Ecto neural progenitor cell (in vitro differentiated cells): ENCODE results near the gene PIP4K2C.

ENCODE experiments used
- DNase-seq: peaks from one replicate; pipeline ENCODE4 v3.0.0-alpha.2; 2018; ENCODE audit warnings: low spot score

PIP4K2C gene

DNA sequence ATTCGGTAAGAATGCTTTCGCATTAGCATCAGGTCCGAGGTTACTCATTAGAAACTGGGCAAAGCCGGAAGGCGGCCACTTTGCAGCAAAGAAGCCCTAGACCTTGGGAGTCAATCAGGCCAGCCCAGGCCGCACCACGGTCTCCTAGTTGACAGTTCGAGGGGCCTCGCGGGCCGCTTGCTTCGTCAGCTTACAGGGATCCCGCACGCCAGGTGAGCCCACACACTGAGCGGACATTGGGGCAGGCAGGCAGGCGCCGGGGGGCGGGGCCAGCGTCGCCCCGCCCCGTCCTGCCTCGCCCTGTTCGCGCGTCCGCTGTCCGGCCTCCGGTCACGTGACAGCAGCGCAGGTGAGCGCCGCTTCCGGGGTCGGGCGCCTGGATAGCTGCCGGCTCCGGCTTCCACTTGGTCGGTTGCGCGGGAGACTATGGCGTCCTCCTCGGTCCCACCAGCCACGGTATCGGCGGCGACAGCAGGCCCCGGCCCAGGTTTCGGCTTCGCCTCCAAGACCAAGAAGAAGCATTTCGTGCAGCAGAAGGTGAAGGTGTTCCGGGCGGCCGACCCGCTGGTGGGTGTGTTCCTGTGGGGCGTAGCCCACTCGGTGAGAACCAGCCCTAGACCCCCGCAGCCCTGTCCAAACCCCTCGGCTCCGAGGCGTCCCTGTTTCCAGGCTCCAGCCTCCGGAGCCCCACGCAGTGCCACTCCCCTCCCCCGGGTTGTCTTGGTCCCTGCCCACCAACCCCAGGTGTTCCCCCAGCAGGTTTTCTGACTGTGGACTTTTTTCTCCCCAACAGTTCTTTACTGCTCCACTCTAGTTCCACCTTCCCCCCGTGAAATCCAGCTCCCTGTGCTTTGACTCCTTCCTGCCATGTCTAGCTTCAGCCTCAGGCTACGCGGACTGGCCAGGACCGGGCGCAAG lies at the start of gene PIP4K2C:
PIP4K2C (plus strand) TSS at position 329 of the 918 bp plus-strand sequence; CDS start at position 427, 98 bp downstream.
- DNase-seq: peak; percentile 93

DNA sequence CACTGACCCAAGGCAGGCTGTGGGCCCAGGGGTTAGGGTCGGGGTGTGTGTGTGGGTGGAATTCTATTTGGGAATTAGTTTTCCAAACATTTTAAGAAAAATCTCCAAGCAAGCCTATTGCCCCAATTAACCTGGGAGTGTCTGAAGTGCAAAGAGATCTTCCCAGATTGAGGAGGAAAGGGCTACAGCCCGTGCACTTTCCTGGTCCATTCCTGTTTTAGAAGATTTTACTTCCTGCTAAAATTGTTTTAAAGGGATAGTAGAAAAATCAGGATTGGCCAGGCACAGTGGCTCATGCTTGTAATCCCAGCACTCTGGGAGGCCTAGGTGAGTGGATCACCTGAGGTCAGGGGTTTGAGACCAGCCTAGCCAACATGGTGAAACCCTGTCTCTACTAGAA lies 49.3 kb upstream of the PIP4K2C start:
- no peak for DNase-seq

DNA sequence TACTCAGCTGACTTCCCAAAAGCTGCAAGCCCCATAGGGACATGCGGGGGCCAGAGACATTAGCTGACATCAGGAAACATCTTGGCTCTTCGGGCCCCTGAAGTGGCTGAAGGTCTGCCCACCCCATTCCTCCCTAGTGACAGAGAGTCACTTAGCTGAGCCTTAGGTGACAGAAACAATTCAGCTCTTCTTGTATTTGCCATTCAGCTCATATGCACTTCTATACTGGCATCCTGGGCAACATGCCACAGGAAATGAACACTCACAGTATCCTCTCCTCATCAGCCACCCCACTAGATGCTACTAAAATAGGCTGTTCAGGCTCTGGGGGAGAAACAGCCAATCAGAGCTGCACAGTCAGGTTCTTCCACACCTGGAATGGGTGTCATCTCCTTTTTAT lies 47.4 kb upstream of the PIP4K2C start:
- DNase-seq: no peak

DNA sequence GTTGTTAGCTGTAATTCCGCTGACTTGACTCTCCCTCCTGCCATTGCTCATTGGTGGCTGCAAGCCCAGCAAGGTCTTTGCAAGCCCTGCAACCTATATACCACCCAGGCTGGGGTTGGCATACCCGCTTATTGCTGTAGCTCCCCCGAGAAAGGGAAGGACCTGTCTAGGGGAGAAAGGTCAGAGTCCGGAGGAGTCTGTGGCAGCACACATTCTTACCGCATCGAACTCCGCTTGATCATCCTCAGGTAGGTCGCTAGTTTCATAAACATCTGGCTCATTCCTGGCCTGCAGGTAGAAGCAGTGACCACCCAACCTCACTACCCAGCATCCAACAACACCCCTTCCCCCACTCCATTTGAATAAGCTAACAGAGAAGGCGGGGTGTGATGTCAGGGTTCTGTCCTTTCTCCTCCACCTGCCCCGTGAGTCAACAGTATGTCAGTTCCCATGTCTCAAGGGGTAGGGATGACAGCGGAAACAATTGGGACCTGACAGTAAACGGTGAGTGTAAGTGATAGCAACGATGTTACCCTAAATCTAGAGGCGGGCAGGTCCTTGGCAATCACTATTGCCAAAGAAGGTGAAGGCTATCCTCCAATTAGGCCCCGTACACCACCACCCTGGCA lies 45.1 kb upstream of the PIP4K2C start:
- no peak for DNase-seq

DNA sequence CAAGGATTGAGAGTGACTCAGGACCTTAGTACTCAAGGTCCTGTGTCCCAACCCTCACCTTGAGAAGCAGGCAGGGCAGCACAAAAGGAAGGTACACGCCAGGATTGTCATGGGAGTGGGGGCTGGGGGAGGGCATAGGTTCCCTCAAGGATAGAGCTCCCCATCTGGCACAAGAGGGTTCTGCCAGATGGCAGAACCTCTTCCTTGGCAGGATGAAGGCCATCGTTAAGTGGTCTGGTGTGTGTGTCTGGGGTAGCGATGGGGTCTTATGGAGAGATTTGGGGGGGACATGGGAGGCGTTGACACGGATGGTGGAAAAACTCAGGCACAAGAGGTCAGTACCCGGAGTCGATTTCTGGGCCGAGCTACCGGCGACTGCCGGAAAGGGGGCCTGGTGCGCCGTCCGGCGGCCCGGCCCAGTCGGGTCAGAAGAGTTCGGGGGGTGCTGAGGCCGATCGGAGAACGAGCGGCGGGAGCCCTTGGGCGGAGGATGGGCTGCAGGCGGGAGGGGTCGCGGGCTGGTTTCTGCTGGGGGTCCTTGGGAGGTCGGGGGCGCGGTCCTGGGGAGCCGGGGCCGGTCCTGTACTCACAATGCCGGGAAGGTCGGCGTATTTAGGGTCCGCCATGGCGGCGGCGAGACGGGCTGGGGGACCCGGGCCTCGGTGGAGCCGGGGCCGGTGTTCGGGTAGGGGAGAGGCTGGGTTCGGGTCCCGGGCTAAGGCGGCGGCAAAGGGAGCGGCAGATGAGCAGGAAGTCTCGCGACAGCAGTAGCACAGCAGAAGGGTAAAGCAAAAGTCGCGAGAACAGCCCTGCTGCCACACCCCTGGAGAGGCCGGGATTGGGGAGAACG lies 44.3 kb upstream of the PIP4K2C start, which contains the start of gene DCTN2:
DCTN2 (minus strand) TSS at position 755 of the 850 bp plus-strand sequence; CDS start at position 626, 129 bp downstream.
- DNase-seq: peak; percentile 98

DNA sequence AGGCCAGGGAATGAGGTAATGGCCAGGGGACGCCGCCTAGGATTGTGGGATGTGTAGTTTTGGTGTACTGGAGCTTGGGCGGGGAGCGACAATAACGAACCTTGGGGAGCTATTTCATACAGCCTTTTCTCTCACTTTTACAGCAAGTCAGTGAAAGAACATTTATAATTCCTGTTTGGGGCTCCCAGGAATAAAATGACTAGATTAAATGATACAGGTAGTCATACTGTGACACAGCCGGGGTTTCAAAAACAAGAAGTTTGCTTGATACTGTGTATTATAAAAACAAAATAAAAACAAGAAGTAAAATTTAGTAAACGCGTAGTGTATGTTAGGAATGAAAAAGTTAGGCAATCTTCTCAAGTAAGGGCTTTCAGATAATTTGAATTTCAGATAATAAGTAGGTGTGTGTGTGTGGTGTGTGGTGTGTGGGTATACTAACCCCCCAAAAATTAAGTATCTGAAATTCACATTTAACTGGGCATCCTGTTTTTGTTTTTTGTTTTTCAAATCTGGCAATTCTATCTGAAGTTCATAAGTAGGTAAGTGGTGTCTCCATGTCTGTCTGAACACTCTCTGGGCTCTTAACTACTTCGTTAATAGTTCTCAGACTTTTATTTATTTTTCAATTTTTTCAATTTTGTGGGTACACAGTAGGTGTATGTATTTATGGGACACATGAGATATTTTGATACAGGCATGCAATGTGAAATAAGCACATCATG lies 43.5 kb upstream of the PIP4K2C start:
- DNase-seq: no peak

DNA sequence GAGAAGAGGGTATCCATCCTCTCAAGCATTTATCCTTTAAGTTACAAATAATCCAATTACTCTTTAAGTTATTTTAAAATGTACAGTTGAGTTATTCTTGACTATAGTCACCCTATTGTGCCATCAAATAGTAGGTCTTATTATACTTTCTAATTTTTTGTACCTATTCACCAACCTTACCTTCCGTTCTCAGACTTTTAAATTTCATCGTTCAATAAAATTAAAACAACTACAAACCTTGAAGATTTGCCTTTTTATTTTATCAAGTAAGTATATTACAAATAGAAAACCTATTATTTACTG lies 43.0 kb upstream of the PIP4K2C start:
- no peak for DNase-seq

DNA sequence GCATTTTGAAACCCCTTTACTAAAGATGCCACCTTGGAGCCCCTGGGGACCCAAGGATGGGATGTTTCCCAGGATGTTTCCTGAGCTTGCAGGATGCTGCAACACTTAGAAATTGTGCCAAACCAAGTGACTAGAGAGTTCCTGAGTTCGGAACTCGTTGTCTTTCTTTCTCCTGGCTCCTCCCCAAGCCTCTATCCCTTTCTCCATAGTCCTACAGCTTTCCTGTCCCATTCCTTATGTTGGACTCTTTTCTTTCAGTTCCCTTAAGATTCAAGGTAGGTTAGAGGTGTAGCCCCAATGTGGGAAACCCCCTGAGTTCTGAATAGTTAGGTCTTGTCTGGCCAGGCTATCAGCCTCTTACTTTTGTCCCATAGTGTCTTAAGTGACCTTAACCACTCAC lies 42.5 kb upstream of the PIP4K2C start:
- no peak for DNase-seq

DNA sequence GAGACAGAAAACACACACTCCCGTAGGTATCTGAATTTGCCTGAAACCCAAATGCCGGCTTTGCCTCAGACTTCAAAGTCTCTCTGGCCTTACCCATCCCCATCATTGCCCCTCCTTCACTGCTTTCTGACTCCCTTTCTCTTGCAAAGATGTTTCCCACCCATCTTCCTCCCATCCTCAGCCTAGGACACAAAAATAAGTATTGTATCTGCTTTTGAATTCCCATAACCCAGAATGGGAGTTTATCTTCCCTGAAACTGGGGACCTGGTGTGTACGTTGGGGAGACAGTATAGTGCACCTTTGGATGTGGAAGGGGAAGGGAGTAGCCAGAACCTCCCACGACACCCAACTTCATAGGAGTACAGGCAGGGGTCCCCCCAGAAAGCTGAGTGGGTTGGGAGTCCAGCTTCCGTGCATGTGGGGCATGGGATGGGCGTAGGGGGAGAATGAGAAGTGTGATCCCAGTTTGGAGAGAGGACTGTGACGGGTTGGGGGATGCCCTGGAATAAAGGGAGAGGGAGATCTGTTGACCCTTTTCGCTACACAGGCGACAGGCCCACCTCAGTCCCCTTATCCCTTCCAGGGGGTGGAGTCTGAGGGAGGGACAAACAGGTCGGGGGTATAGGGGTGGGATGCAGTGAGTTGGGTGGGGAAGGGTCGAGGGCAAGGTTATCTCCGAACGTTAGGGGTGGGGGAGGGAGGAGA lies 41.6 kb upstream of the PIP4K2C start:
- no peak for DNase-seq

DNA sequence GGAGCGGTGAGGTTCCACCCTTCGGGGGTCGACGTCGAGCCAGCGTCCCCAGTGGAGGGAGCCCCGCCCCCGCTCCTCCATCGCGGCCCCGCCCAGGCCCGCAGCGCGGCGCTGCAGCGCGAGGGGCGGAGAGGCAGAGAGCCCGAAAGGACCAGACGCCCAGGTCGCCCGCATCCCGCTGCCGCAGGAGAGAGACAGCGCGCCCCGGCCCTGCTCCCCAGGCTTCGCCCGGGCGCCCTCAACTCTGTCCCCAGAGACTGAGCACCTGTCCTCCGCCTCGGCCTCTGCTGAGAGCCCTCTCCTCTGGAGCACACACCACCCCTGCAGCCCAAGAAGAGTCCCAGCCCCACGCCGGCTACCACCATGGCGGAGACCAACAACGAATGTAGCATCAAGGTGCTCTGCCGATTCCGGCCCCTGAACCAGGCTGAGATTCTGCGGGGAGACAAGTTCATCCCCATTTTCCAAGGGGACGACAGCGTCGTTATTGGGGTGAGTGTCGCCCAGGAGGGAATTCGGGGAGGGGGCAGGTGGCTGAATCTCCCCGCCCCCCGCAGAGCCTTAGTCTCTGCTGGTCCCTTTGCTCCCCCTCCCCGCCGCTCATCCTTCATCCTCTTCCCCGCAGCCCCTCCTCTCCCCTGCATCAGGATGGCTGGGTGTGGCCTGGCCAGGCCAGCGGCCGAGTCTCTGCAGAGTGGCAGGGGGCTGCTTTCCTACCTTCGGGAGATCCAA lies 40.9 kb upstream of the PIP4K2C start, which contains the start of gene KIF5A:
KIF5A (plus strand) TSS at position 136 of the 732 bp plus-strand sequence; CDS start at position 364, 228 bp downstream.
- peak; percentile 85 for DNase-seq

DNA sequence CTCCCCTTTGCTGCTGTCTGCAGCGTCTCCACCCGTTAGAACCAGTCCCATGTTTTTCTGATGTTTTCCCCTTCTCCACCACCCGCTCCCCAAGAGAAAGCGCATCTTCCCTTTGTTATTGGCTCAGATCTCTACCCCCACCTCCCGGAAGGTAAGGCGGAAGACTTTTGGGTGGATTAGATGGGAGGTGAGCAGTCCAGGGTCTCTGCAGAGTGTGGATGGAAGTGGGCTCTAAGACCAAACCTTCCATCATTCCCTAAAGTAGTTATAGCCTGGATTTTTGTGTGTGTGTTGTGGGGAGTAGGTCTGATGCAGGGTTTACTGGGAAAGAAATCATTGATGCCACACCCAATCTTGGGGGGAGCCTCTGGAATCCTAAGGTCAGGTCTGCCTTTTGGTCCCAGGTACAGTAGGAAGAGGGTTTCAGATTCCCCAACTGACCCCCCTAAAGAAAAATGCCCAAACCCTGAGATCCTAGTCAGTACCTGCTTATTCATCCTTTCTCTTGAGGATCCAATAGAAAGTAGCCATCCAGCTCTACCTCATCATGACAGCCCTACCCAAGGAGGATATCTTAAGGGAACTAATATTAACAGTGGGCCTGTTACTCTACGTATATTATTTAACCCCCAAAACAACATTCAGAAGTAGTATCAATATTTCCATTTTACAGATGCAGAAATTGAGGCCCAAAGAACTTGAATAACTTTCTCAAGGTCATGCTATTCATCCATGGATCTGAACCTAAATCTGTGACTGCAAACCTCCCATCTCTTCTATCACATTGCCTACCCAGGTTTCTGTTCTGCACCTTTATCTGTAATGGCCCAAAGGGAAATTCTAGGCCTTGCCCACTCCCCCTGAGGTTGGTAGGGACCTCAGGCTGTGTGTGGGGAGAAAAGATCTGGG lies 40.1 kb upstream of the PIP4K2C start:
- no peak for DNase-seq

DNA sequence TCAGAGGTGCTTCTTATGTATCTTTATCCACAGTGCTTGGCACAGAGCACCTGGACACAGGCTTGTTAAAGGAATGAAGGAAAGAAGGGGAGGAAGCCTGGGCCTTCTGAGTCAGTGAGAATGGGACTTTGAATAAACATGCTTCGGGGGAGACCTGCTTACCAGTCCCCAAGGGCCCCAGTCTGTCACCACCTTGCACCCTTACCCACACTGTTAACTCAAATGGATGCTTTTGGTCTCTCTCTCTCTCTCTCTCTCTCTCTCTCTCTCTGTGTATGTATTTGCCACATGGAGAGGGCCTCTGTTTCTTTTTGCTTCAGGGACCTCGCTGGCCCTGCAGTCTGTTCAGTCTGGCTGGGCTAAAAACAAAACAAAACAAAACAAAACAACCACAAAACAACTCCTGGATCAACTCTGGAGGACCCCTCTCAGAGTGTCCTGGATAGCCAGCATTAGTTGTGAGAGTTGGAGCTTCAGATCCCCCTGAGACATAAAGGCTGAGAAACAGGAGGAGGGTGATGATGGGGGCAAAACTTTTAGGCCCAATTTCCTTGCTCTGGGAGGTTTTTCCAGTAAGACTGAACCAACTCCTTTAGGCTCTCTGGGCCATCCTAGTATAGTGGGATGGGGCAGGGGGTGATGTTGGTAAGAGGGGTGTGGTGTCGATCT lies 39.2 kb upstream of the PIP4K2C start:
- no peak for DNase-seq

DNA sequence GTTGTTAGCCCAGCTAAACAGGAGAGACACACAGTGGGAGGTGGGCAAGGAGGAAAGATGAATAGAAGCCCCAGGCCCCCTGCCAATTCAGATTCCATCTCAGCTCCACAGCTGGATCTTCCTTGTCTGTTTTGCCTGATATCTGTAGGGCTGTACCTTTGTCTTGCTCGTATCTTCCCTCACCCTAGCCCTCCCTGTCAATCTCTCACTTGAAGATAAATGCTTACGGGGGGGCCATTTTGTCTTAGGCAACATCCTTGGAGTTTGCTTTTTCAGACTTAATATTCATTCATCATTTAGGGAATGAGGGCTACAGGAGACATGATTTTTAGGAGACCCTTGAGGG lies 38.7 kb upstream of the PIP4K2C start:
- no peak for DNase-seq

DNA sequence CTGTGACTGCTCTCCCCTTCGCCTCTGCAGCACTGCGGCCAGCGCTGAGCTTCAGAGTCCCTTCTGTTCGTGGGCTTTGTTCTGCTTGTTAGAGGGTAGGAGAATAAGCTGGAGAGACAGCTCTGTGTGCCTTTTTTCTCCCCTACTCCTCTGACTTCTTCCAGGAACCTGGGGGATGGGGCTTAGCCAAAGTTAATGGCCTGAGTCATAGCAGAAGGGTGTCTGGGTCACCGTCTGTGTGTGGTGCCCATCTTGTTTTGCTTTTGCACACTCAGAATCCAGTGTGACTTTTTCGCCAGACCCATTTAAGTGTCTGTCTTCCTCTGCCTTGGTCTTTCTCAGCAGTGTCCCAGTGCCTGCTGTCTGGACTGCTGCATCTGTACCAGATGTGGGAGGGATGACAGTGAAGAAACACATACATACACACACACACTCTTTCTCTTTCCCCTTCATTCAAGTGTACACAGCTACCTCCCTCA lies 38.1 kb upstream of the PIP4K2C start:
- DNase-seq: no peak

DNA sequence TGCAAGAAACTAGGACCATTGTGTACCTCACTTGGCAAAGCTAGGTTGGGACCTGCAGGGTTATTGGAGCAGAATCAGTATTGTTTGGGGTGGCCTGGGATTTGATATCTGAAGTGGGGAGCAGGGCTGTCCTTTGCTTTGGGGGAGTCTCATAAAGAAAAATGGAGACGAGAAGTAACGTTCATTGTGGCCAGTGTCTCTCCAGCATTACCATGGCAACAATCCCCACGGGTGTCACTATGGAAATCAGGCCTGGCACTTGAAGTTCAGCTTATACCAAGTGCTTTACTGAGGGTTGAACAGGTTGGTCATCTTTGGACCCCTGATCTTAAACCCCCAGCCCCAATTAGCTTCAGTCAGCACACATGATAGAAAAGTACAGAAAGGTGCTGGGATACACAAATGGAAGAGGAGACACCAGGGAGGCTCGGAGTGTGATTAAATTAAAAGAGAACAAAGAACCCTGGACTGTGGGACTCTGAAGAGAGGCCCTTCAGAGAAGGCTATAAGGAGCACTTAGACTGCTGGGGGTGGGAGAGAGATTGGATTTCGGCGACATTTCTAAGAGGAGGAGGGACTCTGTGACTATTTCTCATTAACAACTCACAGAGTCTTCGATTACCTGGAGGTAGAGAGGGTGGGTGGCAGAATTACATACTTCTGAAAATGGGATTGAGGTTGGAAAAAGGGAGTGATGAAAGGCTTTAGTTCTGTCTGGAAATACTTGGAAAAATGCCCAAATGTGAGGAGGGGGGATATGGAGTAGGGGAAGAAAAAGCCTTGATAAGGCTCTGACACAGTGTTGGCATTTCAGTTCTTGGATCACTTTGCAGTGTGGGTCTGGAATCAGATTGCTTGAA lies 37.4 kb upstream of the PIP4K2C start:
- DNase-seq: no peak

DNA sequence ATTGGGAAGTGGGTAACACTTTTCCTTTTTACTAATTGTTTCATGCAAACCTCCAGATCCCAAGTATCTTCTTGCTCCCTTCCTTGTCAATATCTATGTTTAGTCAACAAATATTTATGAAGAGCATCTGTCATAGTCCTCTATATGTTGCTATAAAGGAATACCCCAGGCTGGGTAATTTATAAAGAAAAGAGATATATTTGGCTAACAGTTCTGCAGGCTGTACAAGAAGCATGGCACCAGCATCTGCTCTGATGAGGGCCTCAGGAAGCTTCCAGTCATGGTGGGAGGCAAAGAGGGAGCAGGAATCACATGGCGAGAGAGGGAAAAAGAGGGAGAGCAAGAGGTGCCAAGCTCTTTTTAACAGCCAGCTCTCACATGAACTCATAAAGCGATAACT lies 36.5 kb upstream of the PIP4K2C start:
- no peak for DNase-seq

DNA sequence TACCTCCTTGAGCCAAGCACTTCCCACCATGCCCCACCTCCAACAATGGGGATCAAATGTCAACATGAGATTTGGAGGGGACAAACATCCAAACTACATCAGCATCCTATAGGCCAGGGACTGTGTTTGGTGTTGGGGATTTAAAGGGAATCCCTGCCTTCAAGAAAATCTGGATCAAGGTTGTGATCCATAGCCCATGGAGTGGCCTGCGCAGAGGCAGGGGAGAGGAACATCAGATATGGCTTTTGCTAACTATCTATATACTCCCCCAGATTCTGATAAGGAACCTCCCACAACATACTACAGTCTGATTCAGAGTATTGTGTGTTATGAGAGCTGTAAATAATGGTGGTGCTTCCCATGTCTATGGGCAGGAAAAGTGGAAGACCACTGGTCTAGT lies 36.1 kb upstream of the PIP4K2C start:
- DNase-seq: no peak

DNA sequence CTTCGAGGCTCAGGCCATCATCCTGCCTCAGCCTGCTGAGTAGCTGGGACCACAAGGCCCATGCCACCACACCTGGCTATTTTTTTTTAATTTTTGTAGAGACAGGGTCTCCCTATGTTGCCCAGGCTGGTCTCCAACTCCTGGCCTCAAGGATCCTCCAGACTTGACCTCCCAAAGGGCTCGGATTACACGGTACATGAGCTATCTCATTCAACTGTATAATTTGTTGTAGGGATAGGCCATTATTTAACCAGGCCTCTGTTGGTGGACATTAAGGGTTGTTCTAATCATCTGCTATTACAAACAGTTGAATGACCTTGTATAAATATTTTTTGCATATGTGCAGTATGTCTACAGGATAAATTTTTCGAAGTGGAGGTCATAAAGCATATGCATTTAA lies 32.1 kb upstream of the PIP4K2C start:
- DNase-seq: no peak
